Measurements from ENCODE around the gene UAP1L1. TPM values are rescaled to one million over a fixed set of nuclear protein-coding genes. Genes with fewer than 3 reads are reported as not detected.

UAP1L1 gene
- 10 to 100 TPM in 1 of 4 donors, 1 to 10 TPM in 3; 5.0 to 10.1 (median 6.8) TPM for total RNA-seq

- peak; percentile 88 to 90 for DNase-seq (ENCODE audit: low spot score in 2 of 2)
- H3K36me3 ChIP-seq: peaks cover 24% of the 10 kb centered on the region
- peaks cover 31% of the 10 kb centered on the region for H3K4me1 ChIP-seq
- H3K27ac ChIP-seq: peak within 1 kb of the TSS; percentile 68
- 7% methylated on average over 9 of the region's 87 CpGs for WGBS
- no peaks in the 10 kb centered on the region for H3K9me3 ChIP-seq
- peak within 1 kb of the TSS; percentile 77 for H3K4me3 ChIP-seq
- no peaks in the 10 kb centered on the region for H3K27me3 ChIP-seq
- TF ChIP-seq POLR2A (IDR thresholded peaks at IDR 0.05) (no peak), EP300 (IDR thresholded peaks at IDR 0.05) (no peak), POLR2AphosphoS5 (IDR thresholded peaks at IDR 0.05) (no peak), CTCF (IDR thresholded peaks at IDR 0.05) (no peak)
These were observed at the start of gene UAP1L1 for GRCh38 chr9:137077010-137077747. TSS of gene UAP1L1 (plus strand) at chr9:137077517. CDS start at chr9:137077533, 16 bp downstream.

- Histone ChIP-seq H3K27me3 (no peaks in the 10 kb centered on the region), H3K9me3 (no peaks in the 10 kb centered on the region), H3K27ac (peak overlapping the region; percentile 68), H3K36me3 (no peaks in the 10 kb centered on the region), H3K4me1 (peaks cover 48% of the 10 kb centered on the region), H3K4me3 (peak overlapping the region; percentile 66)
- no peak for TF ChIP-seq POLR2A (IDR thresholded peaks at IDR 0.05)
- TF ChIP-seq CTCF (IDR thresholded peaks at IDR 0.05): peak; percentile 37 to 49
- TF ChIP-seq EP300 (IDR thresholded peaks at IDR 0.05): no peak
- TF ChIP-seq POLR2AphosphoS5 (IDR thresholded peaks at IDR 0.05): no peak
- DNase-seq (ENCODE audit: low spot score in 2 of 2): no peak
- WGBS: no CpG with 5 or more reads among the region's 98 CpGs
These were observed 48.9 kb upstream of the UAP1L1 start for GRCh38 chr9:137028263-137029057.

- WGBS: 47% methylated on average over 7 of the region's 19 CpGs
- no peaks in the 10 kb centered on the region for H3K9me3 ChIP-seq
- H3K4me1 ChIP-seq: peaks cover 49% of the 10 kb centered on the region
- TF ChIP-seq POLR2AphosphoS5 (IDR thresholded peaks at IDR 0.05) (no peak), CTCF (IDR thresholded peaks at IDR 0.05) (peak; percentile 70 to 89)
- peak overlapping the region; percentile 66 for H3K4me3 ChIP-seq
- H3K27ac ChIP-seq: no peak overlapping the region
- no peaks in the 10 kb centered on the region for H3K27me3 ChIP-seq
- peak; percentile 88 to 89 for DNase-seq (ENCODE audit: low spot score in 2 of 2)
- no peaks in the 10 kb centered on the region for H3K36me3 ChIP-seq
These were observed 48.0 kb upstream of the UAP1L1 start for GRCh38 chr9:137029058-137029936.

- TF ChIP-seq EP300 (IDR thresholded peaks at IDR 0.05): no peak
- no peak for TF ChIP-seq POLR2AphosphoS5 (IDR thresholded peaks at IDR 0.05)
- TF ChIP-seq CTCF (IDR thresholded peaks at IDR 0.05): no peak
- no peak for TF ChIP-seq POLR2A (IDR thresholded peaks at IDR 0.05)
- Histone ChIP-seq H3K27me3 (no peaks in the 10 kb centered on the region), H3K36me3 (no peaks in the 10 kb centered on the region), H3K4me1 (peaks cover 56% of the 10 kb centered on the region), H3K4me3 (no peak overlapping the region), H3K27ac (no peak overlapping the region), H3K9me3 (no peaks in the 10 kb centered on the region)
- DNase-seq (ENCODE audit: low spot score in 2 of 2): no peak
- WGBS: 67% methylated on average over 12 of the region's 15 CpGs
These were observed 47.3 kb upstream of the UAP1L1 start for GRCh38 chr9:137030006-137030405.

All from suprapubic skin (tissue), 4 donors.